Nephron (organoid): Measurements from ENCODE around the gene PARP8.
"Not testable (repeated sequence)": the region's sequence is repeated elsewhere in the genome, so short reads cannot be mapped to it uniquely, and the experiment has no call there.

Source experiments
- H3K27ac Mint-ChIP-seq, 3 experiments: 2 replicates each; pipeline ENCODE4 v1.8.0; 2020; ENCODE audit warnings: mixed read lengths in 3 of 3, mild to moderate bottlenecking in 2 of 3, moderate library complexity in 1 of 3
- H3K27me3 Mint-ChIP-seq: 2 replicates; pipeline ENCODE4 v1.8.0; 2021; ENCODE audit warnings: low read depth, mild to moderate bottlenecking, moderate library complexity, mixed read lengths
- H3K36me3 Mint-ChIP-seq: 2 replicates; pipeline ENCODE4 v1.8.0; 2020; ENCODE audit warnings: low read depth, mixed read lengths
- H3K4me1 Mint-ChIP-seq: 2 replicates; pipeline ENCODE4 v1.8.0; 2020; ENCODE audit warnings: mixed read lengths
- H3K4me3 Mint-ChIP-seq, 3 experiments: 2 replicates each; pipeline ENCODE4 v1.8.0; 2020; ENCODE audit warnings: mild to moderate bottlenecking in 3 of 3, mixed read lengths in 3 of 3, moderate library complexity in 2 of 3
- H3K9me3 Mint-ChIP-seq: 2 replicates; pipeline ENCODE4 v1.8.0; 2020; ENCODE audit warnings: mixed read lengths
- TF ChIP-seq, protein P1 (sequence below), 3 experiments: fragments of 200-600 bp; sonication (generic); IDR thresholded peaks; one replicate each; pipeline ENCODE4 v1.5.0; 2021; ENCODE audit warnings: antibody characterized with exemption in 3 of 3; ENCODE audit not compliant: unreplicated experiment in 3 of 3

PARP8 gene

DNA sequence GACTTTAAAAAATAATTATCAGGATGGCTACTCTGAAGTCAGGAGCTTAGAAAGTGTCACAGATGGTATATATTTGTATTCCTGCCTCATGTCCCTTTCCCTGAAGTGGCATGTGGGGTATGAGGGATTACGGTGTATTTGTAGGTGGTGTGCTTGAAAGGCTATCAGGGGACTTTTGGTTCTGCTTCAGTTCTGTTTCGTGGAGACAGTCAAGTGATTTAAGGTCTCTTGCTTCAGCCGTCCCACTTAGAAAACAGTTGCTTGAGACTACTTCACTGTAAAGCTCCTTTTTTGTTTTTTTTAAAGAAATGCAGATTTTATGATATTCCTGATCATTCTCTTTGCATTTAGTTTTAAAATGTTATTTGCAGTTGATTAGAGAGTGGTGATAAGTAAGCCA lies 18.3 kb downstream of the PARP8 start:
- TF ChIP-seq, protein P1, sequence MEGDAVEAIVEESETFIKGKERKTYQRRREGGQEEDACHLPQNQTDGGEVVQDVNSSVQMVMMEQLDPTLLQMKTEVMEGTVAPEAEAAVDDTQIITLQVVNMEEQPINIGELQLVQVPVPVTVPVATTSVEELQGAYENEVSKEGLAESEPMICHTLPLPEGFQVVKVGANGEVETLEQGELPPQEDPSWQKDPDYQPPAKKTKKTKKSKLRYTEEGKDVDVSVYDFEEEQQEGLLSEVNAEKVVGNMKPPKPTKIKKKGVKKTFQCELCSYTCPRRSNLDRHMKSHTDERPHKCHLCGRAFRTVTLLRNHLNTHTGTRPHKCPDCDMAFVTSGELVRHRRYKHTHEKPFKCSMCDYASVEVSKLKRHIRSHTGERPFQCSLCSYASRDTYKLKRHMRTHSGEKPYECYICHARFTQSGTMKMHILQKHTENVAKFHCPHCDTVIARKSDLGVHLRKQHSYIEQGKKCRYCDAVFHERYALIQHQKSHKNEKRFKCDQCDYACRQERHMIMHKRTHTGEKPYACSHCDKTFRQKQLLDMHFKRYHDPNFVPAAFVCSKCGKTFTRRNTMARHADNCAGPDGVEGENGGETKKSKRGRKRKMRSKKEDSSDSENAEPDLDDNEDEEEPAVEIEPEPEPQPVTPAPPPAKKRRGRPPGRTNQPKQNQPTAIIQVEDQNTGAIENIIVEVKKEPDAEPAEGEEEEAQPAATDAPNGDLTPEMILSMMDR (IDR thresholded peaks at IDR 0.05; ENCODE audit: unreplicated experiment in 3 of 3): no peak
- Mint-ChIP-seq H3K27ac (no peak overlapping the region), H3K9me3 (peaks cover 17% of the 10 kb centered on the region), H3K4me1 (peaks cover 10% of the 10 kb centered on the region), H3K36me3 (peaks cover 26% of the 10 kb centered on the region), H3K27me3 (no peaks in the 10 kb centered on the region), H3K4me3 (no peak overlapping the region)

DNA sequence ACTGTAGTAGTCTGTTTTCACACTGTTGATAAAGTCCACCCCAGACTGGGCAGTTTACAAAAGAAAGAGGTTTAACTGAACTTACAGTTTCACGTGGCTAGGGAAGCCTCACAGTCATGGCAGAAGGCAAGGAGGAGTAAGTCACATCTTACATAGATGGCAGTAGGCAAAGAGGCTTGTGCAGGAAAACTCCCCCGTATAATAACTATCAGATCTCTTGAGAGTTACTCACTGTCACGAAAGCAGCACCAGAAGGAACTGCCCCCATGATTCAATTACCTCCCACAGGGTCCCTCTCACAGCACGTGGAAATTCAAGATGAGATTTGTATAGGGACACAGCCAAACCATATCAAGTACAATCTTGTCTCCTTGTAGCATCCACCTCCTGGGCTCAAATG lies 21.1 kb downstream of the PARP8 start:
- peaks cover 29% of the 10 kb centered on the region for H3K36me3 Mint-ChIP-seq
- no peak overlapping the region for H3K4me3 Mint-ChIP-seq
- no peak overlapping the region for H3K27ac Mint-ChIP-seq
- peaks cover 17% of the 10 kb centered on the region for H3K9me3 Mint-ChIP-seq
- peaks cover 8% of the 10 kb centered on the region for H3K4me1 Mint-ChIP-seq
- H3K27me3 Mint-ChIP-seq: no peaks in the 10 kb centered on the region
- TF ChIP-seq, protein P1 (IDR thresholded peaks at IDR 0.05; ENCODE audit: unreplicated experiment in 3 of 3): no peak

DNA sequence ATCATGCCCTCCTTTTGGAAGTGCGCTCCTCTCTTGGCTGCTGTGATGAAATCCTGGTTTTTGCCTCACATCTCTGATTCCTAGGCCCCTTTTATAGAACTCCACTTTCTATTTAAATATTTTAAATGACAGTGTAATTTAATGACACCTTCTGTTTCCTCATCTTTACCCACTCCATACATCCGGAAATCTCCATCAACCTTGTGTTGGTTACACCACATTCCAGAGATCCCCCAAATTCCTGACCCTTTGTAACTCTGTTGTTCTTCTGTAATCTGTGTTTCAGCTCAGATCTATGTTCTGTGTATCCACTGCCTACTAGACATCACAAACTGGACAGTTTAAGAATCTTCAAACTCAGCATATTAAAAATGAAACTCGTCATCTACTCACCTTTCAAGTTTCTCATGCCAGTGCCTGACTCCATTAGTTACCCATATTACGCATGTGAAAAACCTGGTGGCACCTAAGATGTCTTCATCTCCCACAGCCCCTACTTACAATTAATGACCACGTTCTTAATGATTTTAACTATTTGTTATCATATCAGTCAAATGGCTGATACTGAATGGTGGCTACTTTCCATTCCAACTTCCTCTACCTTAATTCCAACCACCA lies 25.1 kb downstream of the PARP8 start:
- H3K27me3 Mint-ChIP-seq: no peaks in the 10 kb centered on the region
- TF ChIP-seq, protein P1 (IDR thresholded peaks at IDR 0.05; ENCODE audit: unreplicated experiment in 3 of 3): no peak
- H3K4me3 Mint-ChIP-seq: no peak overlapping the region
- peaks cover 8% of the 10 kb centered on the region for H3K9me3 Mint-ChIP-seq
- H3K36me3 Mint-ChIP-seq: peaks cover 16% of the 10 kb centered on the region
- H3K4me1 Mint-ChIP-seq: no peaks in the 10 kb centered on the region
- H3K27ac Mint-ChIP-seq: no peak overlapping the region

DNA sequence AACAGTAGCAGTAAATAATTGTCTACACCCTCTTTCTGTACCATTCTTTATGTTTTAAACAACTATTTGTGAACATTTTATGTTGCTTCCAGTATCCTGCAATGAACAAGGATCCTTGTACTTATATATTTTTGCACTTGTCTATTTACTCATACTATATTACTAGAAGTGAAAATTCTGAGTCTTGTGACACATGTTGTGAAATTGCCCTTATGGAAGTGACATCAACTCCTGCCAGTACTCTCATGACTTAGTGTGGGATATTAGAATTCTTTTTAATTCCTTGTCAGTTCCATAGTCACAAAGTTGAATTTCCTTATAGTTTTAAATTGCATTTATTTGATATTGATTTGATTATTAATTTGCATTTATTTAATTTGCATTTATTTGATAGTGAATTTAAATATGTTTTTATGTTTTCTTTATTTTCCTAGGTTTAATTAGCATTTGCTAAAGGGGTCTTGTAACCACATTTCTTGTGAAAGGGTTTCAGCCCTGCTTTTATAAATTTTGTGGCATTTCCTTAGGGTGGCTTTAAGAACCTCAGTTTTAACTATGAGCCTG lies 27.7 kb downstream of the PARP8 start:
- Mint-ChIP-seq H3K27me3 (no peaks in the 10 kb centered on the region), H3K27ac (no peak overlapping the region), H3K4me3 (no peak overlapping the region), H3K4me1 (no peaks in the 10 kb centered on the region), H3K36me3 (peaks cover 3% of the 10 kb centered on the region), H3K9me3 (no peaks in the 10 kb centered on the region)
- TF ChIP-seq, protein P1 (IDR thresholded peaks at IDR 0.05; ENCODE audit: unreplicated experiment in 3 of 3): no peak

DNA sequence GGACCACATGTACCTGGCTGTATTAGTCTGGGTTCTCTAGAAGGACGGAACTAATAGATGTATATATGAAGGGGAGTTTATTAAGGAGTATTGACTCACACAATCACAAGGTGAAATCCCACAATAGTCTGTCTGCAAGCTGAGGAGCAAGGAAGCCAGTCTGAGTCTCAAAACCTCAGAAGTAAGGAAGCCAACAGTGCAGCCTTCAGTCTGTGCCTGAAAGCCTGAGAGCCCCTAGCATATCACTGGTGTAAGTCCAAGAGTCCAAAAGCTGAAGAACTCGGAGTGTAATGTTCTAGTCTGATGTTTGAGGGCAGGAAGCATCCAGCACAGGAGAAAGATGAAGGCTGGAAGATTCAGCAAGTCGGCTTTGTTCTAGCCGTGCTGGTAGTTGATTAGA lies 28.2 kb downstream of the PARP8 start:
- H3K27ac Mint-ChIP-seq, H3K4me1 Mint-ChIP-seq, H3K27me3 Mint-ChIP-seq, H3K9me3 Mint-ChIP-seq, H3K4me3 Mint-ChIP-seq, H3K36me3 Mint-ChIP-seq: not testable (repeated sequence)

DNA sequence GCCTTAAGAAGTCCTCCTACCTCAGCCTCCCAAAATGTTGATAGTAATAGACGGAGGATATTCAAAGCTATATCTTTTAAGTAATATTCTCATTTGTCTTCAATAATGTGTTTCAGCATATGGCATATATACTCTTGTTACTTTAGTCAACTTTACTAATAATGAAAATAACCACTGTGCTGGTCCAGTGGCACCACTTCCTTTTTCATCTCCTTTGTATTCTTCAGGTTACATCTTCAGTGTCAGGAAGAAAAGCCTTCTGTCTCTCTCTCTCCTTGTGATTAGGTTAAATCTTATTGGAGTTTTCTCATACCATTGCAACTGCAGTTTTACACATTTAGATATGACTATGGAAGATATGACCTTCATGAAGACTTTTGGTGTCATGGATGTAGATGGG lies 31.3 kb downstream of the PARP8 start:
- Mint-ChIP-seq H3K9me3 (no peaks in the 10 kb centered on the region), H3K27ac (no peak overlapping the region), H3K36me3 (no peaks in the 10 kb centered on the region), H3K4me3 (no peak overlapping the region), H3K4me1 (no peaks in the 10 kb centered on the region), H3K27me3 (no peaks in the 10 kb centered on the region)
- TF ChIP-seq, protein P1 (IDR thresholded peaks at IDR 0.05; ENCODE audit: unreplicated experiment in 3 of 3): no peak
